HFF-Myc (cell line): Measurements from ENCODE around the gene RAB6D.
"Not testable (repeated sequence)": the region's sequence is repeated elsewhere in the genome, so short reads cannot be mapped to it uniquely, and the experiment has no call there.

ENCODE experiments used
- DNase-seq: peaks from one replicate; pipeline ENCODE4 v3.0.0-alpha.2; 2011; ENCODE audit warnings: low read depth; ENCODE audit errors: extremely low read depth
- H3K4me3 ChIP-seq: replicated peaks from 2 replicates; pipeline ENCODE4 v1.5.1; 2011; ENCODE audit warnings: low read depth, mild to moderate bottlenecking, control low read depth, low read length
- TF ChIP-seq, protein P1 (sequence below): IDR thresholded peaks from 2 replicates; pipeline ENCODE4 v1.5.1; 2012; ENCODE audit warnings: mild to moderate bottlenecking, low read depth, low read length, control low read depth; ENCODE audit errors: missing control alignments

Gene RAB6D

GRCh38 chr2:131369954-131370353 is 6.0 kb upstream of the RAB6D start:
- H3K4me3 ChIP-seq = no peak overlapping the region
- DNase-seq = no peak
- TF ChIP-seq, protein P1, sequence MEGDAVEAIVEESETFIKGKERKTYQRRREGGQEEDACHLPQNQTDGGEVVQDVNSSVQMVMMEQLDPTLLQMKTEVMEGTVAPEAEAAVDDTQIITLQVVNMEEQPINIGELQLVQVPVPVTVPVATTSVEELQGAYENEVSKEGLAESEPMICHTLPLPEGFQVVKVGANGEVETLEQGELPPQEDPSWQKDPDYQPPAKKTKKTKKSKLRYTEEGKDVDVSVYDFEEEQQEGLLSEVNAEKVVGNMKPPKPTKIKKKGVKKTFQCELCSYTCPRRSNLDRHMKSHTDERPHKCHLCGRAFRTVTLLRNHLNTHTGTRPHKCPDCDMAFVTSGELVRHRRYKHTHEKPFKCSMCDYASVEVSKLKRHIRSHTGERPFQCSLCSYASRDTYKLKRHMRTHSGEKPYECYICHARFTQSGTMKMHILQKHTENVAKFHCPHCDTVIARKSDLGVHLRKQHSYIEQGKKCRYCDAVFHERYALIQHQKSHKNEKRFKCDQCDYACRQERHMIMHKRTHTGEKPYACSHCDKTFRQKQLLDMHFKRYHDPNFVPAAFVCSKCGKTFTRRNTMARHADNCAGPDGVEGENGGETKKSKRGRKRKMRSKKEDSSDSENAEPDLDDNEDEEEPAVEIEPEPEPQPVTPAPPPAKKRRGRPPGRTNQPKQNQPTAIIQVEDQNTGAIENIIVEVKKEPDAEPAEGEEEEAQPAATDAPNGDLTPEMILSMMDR = no peak

- H3K4me3 ChIP-seq = not testable (repeated sequence)
Observed at GRCh38 chr2:131368493-131369066, 4.6 kb upstream of the RAB6D start.

GRCh38 chr2:131367352-131367751 is 3.4 kb upstream of the RAB6D start:
- TF ChIP-seq, protein P1 = no peak
- H3K4me3 ChIP-seq = no peak overlapping the region
- DNase-seq = no peak

More at GRCh38 chr2:131368493-131369066, 4.6 kb upstream of the RAB6D start:
- not testable (repeated sequence) for DNase-seq

GRCh38 chr2:131366643-131367042 is 2.7 kb upstream of the RAB6D start:
- no peak for DNase-seq
- TF ChIP-seq, protein P1 = no peak
- H3K4me3 ChIP-seq = no peak overlapping the region

DNA sequence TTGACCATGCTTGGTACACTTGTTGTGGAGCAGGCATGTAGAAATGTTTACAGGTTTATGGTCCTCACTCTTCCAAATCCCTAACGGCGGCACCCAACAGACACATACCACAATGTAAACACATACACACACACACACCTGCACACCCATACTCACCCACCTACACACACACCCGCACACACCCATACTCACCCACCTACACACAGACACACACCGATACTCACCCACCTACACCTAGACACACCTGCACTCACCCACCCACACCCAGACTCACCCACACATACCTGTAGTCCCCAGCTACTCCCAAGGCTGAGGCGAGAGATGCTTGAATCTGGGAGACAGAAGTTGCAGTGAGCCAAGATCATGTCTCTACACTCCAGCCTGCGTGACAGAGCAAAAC is 1.5 kb upstream of the RAB6D start:
- no peak overlapping the region for H3K4me3 ChIP-seq
- TF ChIP-seq, protein P1 = no peak
- DNase-seq = no peak

DNA sequence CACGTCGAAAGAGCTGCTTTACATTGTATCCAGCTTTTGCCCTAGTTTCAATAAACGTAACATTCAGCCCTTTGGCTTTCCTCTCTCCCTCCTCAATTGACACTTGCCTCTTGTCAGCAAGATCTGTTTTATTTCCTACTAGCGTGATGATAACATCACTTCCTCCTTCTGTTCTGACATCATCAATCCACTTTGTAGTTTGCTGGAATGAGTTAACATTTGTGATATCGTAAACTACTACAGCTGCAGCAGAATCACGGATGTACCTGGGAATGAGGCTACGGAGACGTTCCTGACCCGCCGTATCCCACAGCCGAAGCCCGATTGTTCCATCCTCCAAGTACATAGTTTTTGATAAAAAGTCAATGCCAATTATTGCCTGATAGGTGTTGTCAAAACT is 755 bp downstream of the RAB6D start:
- DNase-seq, H3K4me3 ChIP-seq: not testable (repeated sequence)

DNA sequence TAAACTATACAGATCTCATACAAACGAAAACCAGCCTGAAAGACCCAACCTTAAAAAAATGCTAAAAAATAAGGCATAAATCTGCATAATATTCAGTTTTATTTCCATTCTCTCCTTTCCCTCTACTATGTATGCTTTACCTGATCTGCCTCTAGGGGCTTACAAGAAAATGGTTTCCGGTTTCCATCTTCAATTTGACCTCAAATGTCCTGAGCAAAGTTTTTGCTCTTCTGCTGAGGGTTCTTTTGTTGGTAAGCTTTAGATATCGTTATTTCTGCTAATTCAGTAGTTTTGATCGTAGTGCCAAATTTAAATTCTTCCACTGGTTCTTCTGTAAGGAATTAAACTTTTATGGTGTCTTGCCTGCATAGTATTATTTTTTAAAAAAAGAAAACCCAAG is 2.2 kb downstream of the RAB6D start:
- DNase-seq, H3K4me3 ChIP-seq: not testable (repeated sequence)

DNA sequence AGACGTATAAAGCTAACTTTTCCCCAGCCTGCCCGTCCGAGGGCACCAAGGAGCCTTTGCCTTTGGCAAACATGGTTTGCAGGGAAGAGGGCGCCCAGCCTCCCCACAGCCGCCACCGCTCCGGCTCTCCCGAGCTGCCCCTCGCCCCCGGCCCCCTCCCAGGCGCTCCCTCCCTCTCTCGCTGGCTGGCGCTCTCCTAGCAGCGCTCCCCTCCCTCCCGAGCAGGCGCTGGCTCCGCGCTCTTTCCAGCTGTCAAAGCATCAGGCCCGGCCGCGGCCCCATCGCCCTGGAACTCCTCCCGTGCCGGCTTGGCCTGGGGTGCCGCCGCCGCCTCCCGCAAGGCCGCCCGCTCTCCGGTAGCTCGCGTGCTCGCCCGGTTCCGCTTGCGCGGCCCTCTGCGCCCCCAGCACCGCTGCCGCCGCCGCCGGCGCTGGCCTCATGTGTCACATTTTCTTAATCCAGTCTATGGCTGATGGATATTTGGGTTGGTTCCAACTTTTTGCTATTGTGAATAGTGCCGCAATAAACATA is 10.7 kb downstream of the RAB6D start:
- DNase-seq, H3K4me3 ChIP-seq: not testable (repeated sequence)

- H3K4me3 ChIP-seq = no peak overlapping the region
- TF ChIP-seq, protein P1 = no peak
- no peak for DNase-seq
Observed at GRCh38 chr2:131349021-131349420, 14.9 kb downstream of the RAB6D start.

GRCh38 chr2:131347035-131347434 is 16.9 kb downstream of the RAB6D start:
- not testable (repeated sequence) for DNase-seq, H3K4me3 ChIP-seq

GRCh38 chr2:131339307-131339706 is 24.7 kb downstream of the RAB6D start:
- not testable (repeated sequence) for DNase-seq, H3K4me3 ChIP-seq

GRCh38 chr2:131335319-131335718 is 28.6 kb downstream of the RAB6D start:
- not testable (repeated sequence) for H3K4me3 ChIP-seq, DNase-seq

GRCh38 chr2:131332709-131333108 is 31.3 kb downstream of the RAB6D start:
- not testable (repeated sequence) for H3K4me3 ChIP-seq, DNase-seq
